ENCODE results near the gene TNFAIP2. TPM values are rescaled to one million over a fixed set of nuclear protein-coding genes. Genes with fewer than 3 reads are reported as not detected.

Gene TNFAIP2
- total RNA-seq, 4 donors from 2014 or later: 14.8 to 72.9 (median 22.3) TPM

- in situ Hi-C loops (cut with MboI; ENCODE audit: low sequenced_read_pairs in 4 of 4): no loop called here
- H3K36me3 ChIP-seq: no peaks in the 10 kb centered on the region
- H3K4me1 ChIP-seq: peaks cover 0 to under 1% of the 10 kb centered on the region in 2 donors
- no peak overlapping the region for H3K4me3 ChIP-seq
- TF ChIP-seq CTCF (IDR thresholded peaks at IDR 0.05 in 4 of 5, conservative IDR thresholded peaks at IDR 0.05 in 1 of 5): no peak
- TF ChIP-seq POLR2A (IDR thresholded peaks at IDR 0.05): no peak
- no peak overlapping the region for H3K27ac ChIP-seq
- no peaks in the 10 kb centered on the region for H3K9me3 ChIP-seq
- no peaks in the 10 kb centered on the region for H3K27me3 ChIP-seq
- intact Hi-C loops (cut with DNase I; ENCODE audit: low total_unique reads): no loop called here
- DNase-seq (no peak), ATAC-seq (no peak)
Measured at GRCh38 chr14:103144085-103144484, 20.8 kb downstream of the TNFAIP2 start.

GRCh38 chr14:103146141-103146709 is 23.0 kb downstream of the TNFAIP2 start:
- no peaks in the 10 kb centered on the region for H3K36me3 ChIP-seq
- no peaks in the 10 kb centered on the region for H3K9me3 ChIP-seq
- TF ChIP-seq CTCF (IDR thresholded peaks at IDR 0.05 in 4 of 5, conservative IDR thresholded peaks at IDR 0.05 in 1 of 5) (no peak), POLR2A (IDR thresholded peaks at IDR 0.05) (no peak)
- no peak overlapping the region for H3K4me3 ChIP-seq
- no peaks in the 10 kb centered on the region for H3K27me3 ChIP-seq
- H3K27ac ChIP-seq: no peak overlapping the region
- ATAC-seq (no peak), DNase-seq (no peak)
- H3K4me1 ChIP-seq: no peaks in the 10 kb centered on the region
- intact Hi-C loops (cut with DNase I; ENCODE audit: low total_unique reads): no loop called here
- in situ Hi-C loops (cut with MboI; ENCODE audit: low sequenced_read_pairs in 4 of 4): no loop called here

- DNase-seq (no peak), ATAC-seq (no peak)
- no peak overlapping the region for H3K4me3 ChIP-seq
- H3K4me1 ChIP-seq: peaks cover 2% of the 10 kb centered on the region in 2 donors
- in situ Hi-C loops (cut with MboI; ENCODE audit: low sequenced_read_pairs in 4 of 4): no loop called here
- intact Hi-C loops (cut with DNase I; ENCODE audit: low total_unique reads): no loop called here
- no peaks in the 10 kb centered on the region for H3K36me3 ChIP-seq
- no peak for TF ChIP-seq CTCF (IDR thresholded peaks at IDR 0.05 in 4 of 5, conservative IDR thresholded peaks at IDR 0.05 in 1 of 5)
- TF ChIP-seq POLR2A (IDR thresholded peaks at IDR 0.05): no peak
- H3K27ac ChIP-seq: no peak overlapping the region
- H3K27me3 ChIP-seq: no peaks in the 10 kb centered on the region
- H3K9me3 ChIP-seq: no peaks in the 10 kb centered on the region
Measured at GRCh38 chr14:103149351-103150237, 26.3 kb downstream of the TNFAIP2 start.

- Histone ChIP-seq H3K4me1 (peaks cover 5 to 20% of the 10 kb centered on the region in 2 donors), H3K36me3 (no peaks in the 10 kb centered on the region), H3K9me3 (no peaks in the 10 kb centered on the region), H3K4me3 (no peak overlapping the region), H3K27ac (no peak overlapping the region), H3K27me3 (no peaks in the 10 kb centered on the region)
- no peak for TF ChIP-seq POLR2A (IDR thresholded peaks at IDR 0.05)
- TF ChIP-seq CTCF (IDR thresholded peaks at IDR 0.05 in 4 of 5, conservative IDR thresholded peaks at IDR 0.05 in 1 of 5): no peak
- DNase-seq: no peak
- intact Hi-C loops (cut with DNase I; ENCODE audit: low total_unique reads): no loop called here
- in situ Hi-C loops (cut with MboI; ENCODE audit: low sequenced_read_pairs in 4 of 4): no loop called here
- ATAC-seq: no peak
Measured at GRCh38 chr14:103151270-103151945, 28.1 kb downstream of the TNFAIP2 start.
